PC-3 (cell line): ENCODE results near the gene DNAAF3. TPM values are rescaled to one million over a fixed set of nuclear protein-coding genes. Genes with fewer than 3 reads are reported as not detected.

ENCODE experiments used
- ATAC-seq: fragments of 200-7000 bp; cut with Tn5 transposase; 2 replicates; pipeline ENCODE4 v1.9.1; 2020; ENCODE audit warnings: mild to moderate bottlenecking, moderate library complexity
- BruUV-seq: library from RNA; stranded (reverse); fragments of 400-500 nt; replicated peaks from 2 replicates; lab custom pipeline; 2021; lab: Mats Ljungman, UMichigan
- CTCF ChIA-PET: fragments of 300-600 bp; sonication (Branson Sonifier 250); formaldehyde crosslinking; loops from one replicate; lab custom pipeline; 2022; ENCODE audit warnings: antibody characterized with exemption; lab: Charles Lee
- POLR2A ChIA-PET: fragments of 300-600 bp; sonication (Branson Sonifier 250); formaldehyde crosslinking; loops from one replicate; lab custom pipeline; 2022; ENCODE audit warnings: antibody characterized with exemption; ENCODE audit not compliant: unreplicated experiment; lab: Charles Lee
- DNase-seq: peaks from one replicate; pipeline ENCODE4 v3.0.0-alpha.2; 2015
- H2AFZ ChIP-seq: fragments of 300-600 bp; sonication (generic); 2 replicates; pipeline ENCODE4 v1.6.0; 2016; ENCODE audit warnings: antibody characterized with exemption, low read length
- H3F3A ChIP-seq: fragments of 300-600 bp; sonication (generic); one replicate; pipeline ENCODE4 v1.6.0; 2017; ENCODE audit warnings: antibody characterized with exemption, low read length, control low read depth, mild to moderate bottlenecking; ENCODE audit not compliant: unreplicated experiment
- H3K27ac ChIP-seq: fragments of 300-600 bp; sonication (generic); 2 replicates; pipeline ENCODE4 v1.5.1; 2016; ENCODE audit warnings: mild to moderate bottlenecking, low read length
- H3K27me3 ChIP-seq: fragments of 300-600 bp; sonication (generic); 2 replicates; pipeline ENCODE4 v1.6.1; 2016; ENCODE audit warnings: low read length, mixed read lengths
- H3K36me3 ChIP-seq: fragments of 300-600 bp; sonication (generic); 2 replicates; pipeline ENCODE4 v1.6.1; 2016; ENCODE audit warnings: low read depth, mixed run types, low read length, mixed read lengths
- H3K4me1 ChIP-seq: fragments of 300-600 bp; sonication (generic); 2 replicates; pipeline ENCODE4 v1.5.1; 2016; ENCODE audit warnings: low read length; ENCODE audit not compliant: insufficient read depth
- H3K4me2 ChIP-seq: fragments of 300-600 bp; sonication (generic); 2 replicates; pipeline ENCODE4 v1.6.0; 2016; ENCODE audit warnings: low read length
- H3K4me3 ChIP-seq: fragments of 300-600 bp; sonication (generic); 2 replicates; pipeline ENCODE4 v1.5.1; 2016; ENCODE audit warnings: mild to moderate bottlenecking, low read length, mixed read lengths
- H3K79me2 ChIP-seq: fragments of 300-600 bp; sonication (generic); 2 replicates; pipeline ENCODE4 v1.6.1; 2017; ENCODE audit warnings: low read length, mixed read lengths
- H3K9ac ChIP-seq: fragments of 300-600 bp; sonication (generic); 2 replicates; pipeline ENCODE4 v1.6.0; 2016; ENCODE audit warnings: mild to moderate bottlenecking, low read length
- H3K9me2 ChIP-seq: fragments of 300-600 bp; sonication (generic); replicated peaks from 2 replicates; pipeline ENCODE4 v1.6.1; 2016; ENCODE audit warnings: mixed run types, low read length, mixed read lengths
- H3K9me3 ChIP-seq: fragments of 300-600 bp; sonication (generic); 2 replicates; pipeline ENCODE4 v1.6.1; 2016; ENCODE audit warnings: low read length, mixed read lengths
- H4K20me1 ChIP-seq: fragments of 300-600 bp; sonication (generic); 2 replicates; pipeline ENCODE4 v1.6.1; 2016; ENCODE audit warnings: low read length, mixed read lengths
- EZH2 ChIP-seq: fragments of 300-600 bp; sonication (generic); IDR thresholded peaks from one replicate; pipeline ENCODE4 v1.6.1; 2017; ENCODE audit warnings: antibody characterized with exemption, mild to moderate bottlenecking, low read length; ENCODE audit not compliant: unreplicated experiment
- EZH2phosphoT487 ChIP-seq: fragments of 300-600 bp; sonication (generic); IDR thresholded peaks from 2 replicates; pipeline ENCODE4 v1.6.1; 2018; ENCODE audit warnings: mild to moderate bottlenecking, antibody characterized with exemption, low read length, borderline replicate concordance
- intact Hi-C: fragments of 100-400 bp; cut with micrococcal nuclease; formaldehyde crosslinking; loops from 2 replicates; pipeline ENCODE4 v1.9.0; 2023
- total RNA-seq: library from RNA; depleted of rRNA; stranded (reverse); fragments of >200 nt; gene quantifications from 2 replicates; pipeline ENCODE4 v1.2.3, GENCODE V29; 2014
- TF ChIP-seq, protein P1 (sequence below): fragments of 300-600 bp; sonication (generic); conservative IDR thresholded peaks from 2 replicates; pipeline ENCODE4 v1.5.1; 2017; ENCODE audit warnings: antibody characterized with exemption, low read depth, mild to moderate bottlenecking, low read length

Gene DNAAF3
- total RNA-seq, 1 experiment from 2014 or later: 30.0 TPM

DNA sequence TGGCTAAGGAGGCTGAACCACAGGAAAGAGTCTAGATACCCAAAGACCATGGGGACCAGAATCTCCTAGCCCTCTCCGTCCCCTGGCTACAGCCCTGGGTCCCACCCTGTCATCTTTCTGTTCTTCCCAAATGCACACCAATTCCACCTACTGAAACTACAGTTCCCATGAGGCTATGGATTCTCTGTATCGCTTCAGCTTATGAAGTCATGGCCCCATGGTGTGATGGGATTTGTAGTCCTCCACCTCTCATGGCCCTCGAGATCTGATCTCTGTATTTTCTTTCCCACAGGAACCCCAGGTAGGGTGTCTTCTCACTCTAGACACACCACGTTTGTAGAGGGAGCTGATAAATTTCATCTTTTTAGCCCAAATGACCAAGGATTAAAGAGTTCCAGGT, 31.1 kb upstream of the DNAAF3 start:
- no peak overlapping the region for H2AFZ ChIP-seq
- POLR2A ChIA-PET: interaction anchor here (0.6 kb wide), 1 partner anchor 216 kb away, joined by 6 read pairs; no protein-coding TSS in a partner anchor
- no peak overlapping the region for H3K4me2 ChIP-seq
- intact Hi-C loops: no loop called here
- no peak overlapping the region for H3K27ac ChIP-seq
- no peak overlapping the region for H3K9ac ChIP-seq
- BruUV-seq: no TSS peak
- TF ChIP-seq EZH2phosphoT487 (no peak), EZH2 (no peak)
- TF ChIP-seq, protein P1, sequence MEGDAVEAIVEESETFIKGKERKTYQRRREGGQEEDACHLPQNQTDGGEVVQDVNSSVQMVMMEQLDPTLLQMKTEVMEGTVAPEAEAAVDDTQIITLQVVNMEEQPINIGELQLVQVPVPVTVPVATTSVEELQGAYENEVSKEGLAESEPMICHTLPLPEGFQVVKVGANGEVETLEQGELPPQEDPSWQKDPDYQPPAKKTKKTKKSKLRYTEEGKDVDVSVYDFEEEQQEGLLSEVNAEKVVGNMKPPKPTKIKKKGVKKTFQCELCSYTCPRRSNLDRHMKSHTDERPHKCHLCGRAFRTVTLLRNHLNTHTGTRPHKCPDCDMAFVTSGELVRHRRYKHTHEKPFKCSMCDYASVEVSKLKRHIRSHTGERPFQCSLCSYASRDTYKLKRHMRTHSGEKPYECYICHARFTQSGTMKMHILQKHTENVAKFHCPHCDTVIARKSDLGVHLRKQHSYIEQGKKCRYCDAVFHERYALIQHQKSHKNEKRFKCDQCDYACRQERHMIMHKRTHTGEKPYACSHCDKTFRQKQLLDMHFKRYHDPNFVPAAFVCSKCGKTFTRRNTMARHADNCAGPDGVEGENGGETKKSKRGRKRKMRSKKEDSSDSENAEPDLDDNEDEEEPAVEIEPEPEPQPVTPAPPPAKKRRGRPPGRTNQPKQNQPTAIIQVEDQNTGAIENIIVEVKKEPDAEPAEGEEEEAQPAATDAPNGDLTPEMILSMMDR: no peak
- no peak overlapping the region for H3K4me3 ChIP-seq
- CTCF ChIA-PET: no interaction called here
- H4K20me1 ChIP-seq: no peaks in the 10 kb centered on the region
- no peaks in the 10 kb centered on the region for H3K27me3 ChIP-seq
- DNase-seq (peak; percentile 45), ATAC-seq (peak; percentile 46; the same call in 1 of the 2 replicates)
- H3K36me3 ChIP-seq: no peaks in the 10 kb centered on the region
- H3K4me1 ChIP-seq: no peaks in the 10 kb centered on the region
- H3K9me2 ChIP-seq: no peaks in the 10 kb centered on the region
- H3K79me2 ChIP-seq: no peaks in the 10 kb centered on the region
- no peaks in the 10 kb centered on the region for H3F3A ChIP-seq
- H3K9me3 ChIP-seq: no peaks in the 10 kb centered on the region

DNA sequence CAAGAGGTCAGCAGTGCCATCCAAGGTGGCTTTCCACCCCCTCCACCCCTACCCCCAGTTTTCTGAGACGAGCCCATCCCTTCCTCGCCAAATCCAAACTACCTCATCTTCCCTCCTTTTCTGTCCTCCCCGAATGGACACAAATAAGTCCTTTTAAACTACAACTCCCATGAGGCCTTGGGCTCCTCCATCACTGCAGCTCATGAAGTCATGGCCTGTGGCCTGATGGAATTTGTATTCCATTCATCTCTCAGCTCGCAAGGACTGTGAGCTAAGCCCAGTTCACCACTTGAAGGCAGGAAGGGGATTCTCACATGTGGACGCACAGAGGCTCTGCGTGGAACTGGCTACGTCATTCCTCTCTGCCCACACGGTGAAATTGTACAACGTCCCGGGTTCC, 30.4 kb upstream of the DNAAF3 start:
- no peak overlapping the region for H2AFZ ChIP-seq
- TSS peak; percentile 10 for BruUV-seq
- H3K36me3 ChIP-seq: no peaks in the 10 kb centered on the region
- ATAC-seq: no peak
- H3K79me2 ChIP-seq: no peaks in the 10 kb centered on the region
- H3K9ac ChIP-seq: no peak overlapping the region
- POLR2A ChIA-PET: no interaction called here
- no peak overlapping the region for H3K4me3 ChIP-seq
- no peak for DNase-seq
- no peaks in the 10 kb centered on the region for H4K20me1 ChIP-seq
- no peak overlapping the region for H3K27ac ChIP-seq
- H3K4me1 ChIP-seq: no peaks in the 10 kb centered on the region
- TF ChIP-seq EZH2: no peak
- TF ChIP-seq, protein P1: no peak
- no peaks in the 10 kb centered on the region for H3F3A ChIP-seq
- H3K9me3 ChIP-seq: no peaks in the 10 kb centered on the region
- CTCF ChIA-PET: no interaction called here
- intact Hi-C loops: no loop called here
- no peak overlapping the region for H3K4me2 ChIP-seq
- no peaks in the 10 kb centered on the region for H3K9me2 ChIP-seq
- H3K27me3 ChIP-seq: no peaks in the 10 kb centered on the region

DNA sequence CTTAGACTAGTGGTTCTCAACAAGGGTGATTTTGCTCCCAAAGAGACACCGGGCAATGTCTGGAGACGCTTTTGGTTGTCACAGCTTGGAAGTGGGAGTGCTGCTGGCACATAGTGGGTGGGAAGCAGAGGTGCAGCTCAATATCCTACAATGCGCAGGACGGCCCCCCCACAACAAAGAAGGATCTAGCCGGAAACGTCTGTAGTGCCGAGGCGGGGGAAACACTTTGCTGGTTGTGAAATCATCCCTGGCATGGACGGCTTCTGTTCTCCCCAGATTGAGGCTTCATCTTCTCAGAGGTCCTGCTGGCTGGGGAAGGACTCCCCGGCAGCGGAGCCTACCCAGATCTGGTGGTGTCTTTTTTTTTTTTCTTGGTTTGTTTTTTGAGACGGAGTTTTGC, 27.1 kb upstream of the DNAAF3 start:
- ATAC-seq: no peak
- Histone ChIP-seq H3K36me3 (no peaks in the 10 kb centered on the region), H3K9ac (no peak overlapping the region), H3K4me1 (peaks cover 11% of the 10 kb centered on the region), H3K27me3 (no peaks in the 10 kb centered on the region), H3K79me2 (no peaks in the 10 kb centered on the region), H3K27ac (no peak overlapping the region), H2AFZ (no peak overlapping the region), H3K9me2 (no peaks in the 10 kb centered on the region), H4K20me1 (no peaks in the 10 kb centered on the region), H3F3A (no peaks in the 10 kb centered on the region), H3K4me2 (no peak overlapping the region), H3K9me3 (no peaks in the 10 kb centered on the region), H3K4me3 (no peak overlapping the region)
- CTCF ChIA-PET: interaction anchor here (0.7 kb wide), 1 partner anchor 11 kb away, joined by 3 read pairs; no protein-coding TSS in a partner anchor
- DNase-seq: no peak
- no TSS peak for BruUV-seq
- POLR2A ChIA-PET: interaction anchor here (0.6 to 0.7 kb wide), 2 partner anchors 15 to 16 kb away, joined by 3 to 9 read pairs; partner anchors contain the start of gene PTPRH
- TF ChIP-seq EZH2phosphoT487 (no peak), EZH2 (no peak)
- TF ChIP-seq, protein P1: no peak
- intact Hi-C loops: no loop called here
